WI38 (cell line): ENCODE measurements around the gene ACOT7.

Source experiments
- H3K4me3 ChIP-seq: 2 replicates; pipeline ENCODE4 v1.5.1; 2011; ENCODE audit warnings: low read depth, mild to moderate bottlenecking, control low read depth, low read length
- CTCF ChIP-seq: IDR thresholded peaks from 2 replicates; pipeline ENCODE4 v1.5.1; 2012; ENCODE audit warnings: low read depth, mild to moderate bottlenecking, control low read depth, low read length

ACOT7 gene

GRCh38 chr1:6360517-6361070 lies 33.0 kb downstream of the ACOT7 start:
- H3K4me3 ChIP-seq, result no peak overlapping the region
- TF ChIP-seq CTCF, result no peak

- TF ChIP-seq CTCF, result no peak
- H3K4me3 ChIP-seq, result no peak overlapping the region
These were observed 33.5 kb downstream of the ACOT7 start for GRCh38 chr1:6360117-6360496.

GRCh38 chr1:6359216-6360116 lies 34.1 kb downstream of the ACOT7 start:
- TF ChIP-seq CTCF, result no peak
- H3K4me3 ChIP-seq, result no peak overlapping the region

GRCh38 chr1:6358757-6359201 lies 34.8 kb downstream of the ACOT7 start:
- H3K4me3 ChIP-seq, result no peak overlapping the region
- no peak for TF ChIP-seq CTCF

GRCh38 chr1:6358144-6358624 lies 35.4 kb downstream of the ACOT7 start:
- TF ChIP-seq CTCF, result no peak
- no peak overlapping the region for H3K4me3 ChIP-seq

GRCh38 chr1:6357243-6357936 lies 36.2 kb downstream of the ACOT7 start:
- no peak for TF ChIP-seq CTCF
- H3K4me3 ChIP-seq, result no peak overlapping the region
